NCI-H2107 treated with DMSO at 0.1 percent for 48 hours (cell line): Measurements from ENCODE around the gene DAPK1.

Experiments used
- DNase-seq: peaks from one replicate; lab custom pipeline; 2025; ENCODE audit not compliant: unreplicated experiment; lab: John Stamatoyannopoulos, UW

The DAPK1 gene

DNA sequence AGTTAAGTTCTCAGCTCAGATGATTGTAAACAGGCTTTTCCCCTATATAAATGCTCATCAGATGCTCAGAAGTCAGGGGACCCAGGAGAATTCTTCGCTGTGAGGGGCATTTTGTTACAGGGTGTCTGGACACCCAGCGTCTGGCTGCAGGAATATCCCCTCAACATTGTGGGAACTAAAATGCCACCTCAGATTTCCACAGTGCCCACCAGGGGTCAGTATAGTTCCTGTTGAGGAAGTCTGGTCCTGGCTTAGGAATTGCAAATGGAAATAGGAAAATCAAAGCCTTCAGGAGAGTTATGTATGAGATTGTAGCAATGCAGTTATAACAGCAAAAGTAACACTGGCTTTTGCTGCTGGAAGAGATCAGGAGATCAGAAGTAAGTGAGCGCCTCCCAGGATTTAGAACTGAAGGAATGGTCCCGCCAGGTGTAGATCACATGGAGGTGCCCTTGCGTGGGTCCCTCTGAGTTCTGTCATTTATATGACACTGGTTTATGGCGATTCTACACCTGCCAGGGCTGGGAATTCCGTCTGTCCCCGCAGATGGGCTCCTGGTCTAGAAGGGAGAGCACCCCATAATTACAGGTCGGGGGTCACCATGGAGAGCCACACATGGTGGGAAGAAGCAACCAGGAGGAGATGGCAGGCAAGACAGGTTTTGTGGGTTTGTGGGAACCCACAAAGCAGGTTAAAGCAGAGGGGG, 181.1 kb downstream of the DAPK1 start:
- peak; percentile 14 for DNase-seq

DNA sequence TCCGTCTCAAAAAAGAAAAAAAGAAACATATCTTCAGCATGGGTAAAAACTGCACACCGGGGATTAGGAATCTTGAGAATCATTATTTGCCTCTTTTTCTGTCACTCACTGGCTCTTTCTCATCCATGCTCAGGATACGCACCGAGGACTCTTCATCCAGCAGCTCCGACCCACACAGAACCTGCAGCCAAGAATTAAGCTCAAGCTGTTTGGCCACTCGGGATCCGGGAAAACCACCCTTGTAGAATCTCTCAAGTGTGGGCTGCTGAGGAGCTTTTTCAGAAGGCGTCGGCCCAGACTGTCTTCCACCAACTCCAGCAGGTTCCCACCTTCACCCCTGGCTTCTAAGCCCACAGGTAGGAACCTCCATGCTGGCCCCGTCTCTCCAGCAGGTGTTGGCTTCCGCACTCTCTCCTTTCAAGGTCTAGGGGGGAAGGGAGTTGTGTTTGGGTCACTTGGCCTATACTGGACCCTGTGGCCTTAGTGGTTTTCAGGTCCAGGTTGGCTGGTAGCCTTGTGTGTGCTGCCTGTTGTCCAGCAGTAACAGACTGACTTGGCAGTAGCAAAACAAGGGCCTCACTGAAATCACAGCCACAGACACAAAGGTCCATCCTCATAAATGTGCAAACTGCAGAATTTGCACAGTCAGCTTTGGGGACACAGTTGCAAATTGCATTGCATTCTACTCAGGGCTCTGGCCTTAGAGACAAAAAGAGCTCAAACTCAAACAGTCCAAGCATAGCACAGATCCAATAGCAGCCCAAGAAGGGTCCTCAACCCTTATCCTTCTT, 183.8 kb downstream of the DAPK1 start:
- no peak for DNase-seq

DNA sequence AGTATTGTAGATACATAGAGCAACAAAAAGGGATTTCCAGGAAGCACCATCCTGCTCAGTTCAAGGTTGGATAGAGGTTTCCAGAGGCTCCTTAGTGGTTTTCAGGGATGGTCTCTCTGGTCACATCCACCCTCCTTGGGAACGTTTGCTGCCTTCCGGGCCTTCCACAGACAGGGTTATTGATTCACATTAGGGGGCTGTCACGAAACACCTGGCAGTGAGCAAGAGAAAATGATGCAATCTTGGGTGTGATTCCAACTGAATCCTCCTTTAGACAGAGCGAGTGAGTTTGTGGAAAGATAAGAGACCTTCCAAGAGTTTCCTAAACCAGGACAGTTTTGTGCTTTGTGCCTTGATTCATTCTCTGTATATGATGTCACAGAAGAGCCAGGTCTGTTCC, 184.4 kb downstream of the DAPK1 start:
- DNase-seq, result no peak

DNA sequence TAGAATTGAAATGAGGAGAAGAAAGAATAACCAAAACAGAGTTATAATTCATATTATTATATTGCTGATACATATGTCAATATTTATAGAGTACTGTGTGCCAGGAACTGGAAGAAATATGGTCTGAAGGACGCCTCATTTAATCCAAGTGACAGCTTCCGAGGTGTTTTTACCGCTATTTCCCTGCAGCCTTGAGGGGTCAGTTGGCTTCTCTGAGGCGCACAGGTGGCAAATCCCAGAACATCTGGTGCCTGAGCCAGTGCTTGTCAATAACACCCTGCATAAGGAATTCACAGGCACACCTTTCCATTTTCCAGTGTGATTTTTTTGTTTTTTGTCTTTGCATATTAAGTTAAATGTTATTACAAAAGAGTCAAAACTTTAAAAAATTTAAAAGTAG, 185.0 kb downstream of the DAPK1 start:
- DNase-seq, result no peak

DNA sequence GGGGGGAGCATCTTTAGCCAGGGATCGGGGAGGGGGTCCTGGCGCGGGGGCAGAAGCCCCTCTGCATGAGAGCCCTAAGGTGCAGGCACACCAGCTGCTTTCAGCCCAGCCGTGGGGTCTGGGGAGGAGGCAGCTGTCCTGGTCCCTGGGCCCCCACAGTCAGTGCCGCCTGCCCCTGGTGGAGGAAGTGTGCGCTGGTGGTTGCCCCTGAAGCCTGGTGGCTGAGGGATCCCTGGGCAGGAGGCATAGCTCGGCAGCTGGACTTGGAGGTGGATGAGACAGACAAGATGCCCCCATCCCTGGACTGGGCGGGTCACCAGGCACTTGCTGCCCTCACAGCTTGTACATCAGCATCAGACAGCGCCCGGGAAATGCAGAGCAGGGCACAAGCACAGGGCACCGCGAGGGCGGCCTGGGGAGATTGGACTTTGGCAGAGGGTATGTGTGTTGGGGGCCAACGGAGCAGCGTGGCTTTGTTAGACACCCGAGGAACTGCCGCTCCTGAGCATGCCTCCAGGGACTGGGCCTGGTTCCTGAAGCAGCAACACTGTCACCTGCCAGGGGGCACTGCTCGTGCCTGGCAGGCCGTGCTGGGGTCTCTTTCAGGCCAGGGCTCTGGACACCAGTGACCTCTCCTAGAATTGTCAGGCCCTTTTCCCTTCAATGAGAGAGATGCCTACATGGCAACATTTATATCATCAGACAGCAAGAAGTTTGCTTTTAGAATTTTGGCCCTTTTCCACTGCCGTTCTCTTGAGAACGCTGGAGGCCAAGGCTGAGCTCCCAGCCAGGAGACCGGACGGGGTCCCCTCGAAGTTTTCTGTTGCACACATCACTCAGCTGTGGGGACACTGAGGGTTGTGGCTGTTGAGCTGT, 186.3 kb downstream of the DAPK1 start:
- no peak for DNase-seq

DNA sequence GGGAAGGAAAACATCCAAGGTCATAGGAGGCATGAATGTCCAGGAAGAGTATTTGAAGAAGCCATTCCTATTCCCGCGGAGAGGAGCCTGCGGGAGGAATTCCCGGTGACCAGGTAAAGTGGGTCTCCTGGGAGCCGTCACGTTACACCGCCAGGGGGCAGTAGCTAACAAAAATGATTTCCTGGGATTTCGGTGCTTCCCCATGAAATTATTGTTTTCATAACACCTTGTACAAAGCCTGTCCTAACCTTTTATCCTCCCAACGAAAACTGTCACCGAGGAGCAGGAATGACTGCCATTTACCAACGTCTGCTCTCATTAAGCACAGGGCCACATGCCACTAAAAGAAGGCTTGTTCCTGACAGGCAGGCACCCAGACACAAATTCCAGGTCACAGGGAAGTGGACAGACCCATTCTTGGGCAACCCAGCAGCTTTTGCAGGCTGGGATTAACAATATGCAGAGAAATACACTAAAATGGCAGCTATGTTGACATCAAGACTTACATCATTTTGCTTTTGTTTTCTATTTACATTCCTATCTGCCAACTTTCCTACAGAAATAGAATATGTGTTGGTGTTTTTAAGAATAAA, 187.1 kb downstream of the DAPK1 start:
- no peak for DNase-seq

DNA sequence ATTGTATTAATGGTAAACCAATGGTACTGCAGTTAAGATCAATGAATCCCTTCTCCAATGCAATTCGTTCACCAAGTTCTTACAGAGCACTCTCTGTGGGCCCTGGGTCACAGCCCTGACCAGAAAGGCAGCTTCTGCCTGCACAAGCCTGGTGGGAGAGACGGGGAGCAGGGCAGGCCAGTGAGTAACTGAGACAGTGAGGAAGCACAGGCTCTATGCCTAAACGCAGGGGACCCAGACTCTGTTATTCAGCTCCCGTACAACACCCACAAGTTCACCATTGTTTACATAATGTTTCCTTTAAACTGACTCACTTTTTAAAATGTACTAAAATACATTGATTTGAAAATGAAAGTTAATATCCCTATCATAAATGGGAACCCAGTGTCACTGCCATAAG, 187.8 kb downstream of the DAPK1 start:
- DNase-seq, result no peak

DNA sequence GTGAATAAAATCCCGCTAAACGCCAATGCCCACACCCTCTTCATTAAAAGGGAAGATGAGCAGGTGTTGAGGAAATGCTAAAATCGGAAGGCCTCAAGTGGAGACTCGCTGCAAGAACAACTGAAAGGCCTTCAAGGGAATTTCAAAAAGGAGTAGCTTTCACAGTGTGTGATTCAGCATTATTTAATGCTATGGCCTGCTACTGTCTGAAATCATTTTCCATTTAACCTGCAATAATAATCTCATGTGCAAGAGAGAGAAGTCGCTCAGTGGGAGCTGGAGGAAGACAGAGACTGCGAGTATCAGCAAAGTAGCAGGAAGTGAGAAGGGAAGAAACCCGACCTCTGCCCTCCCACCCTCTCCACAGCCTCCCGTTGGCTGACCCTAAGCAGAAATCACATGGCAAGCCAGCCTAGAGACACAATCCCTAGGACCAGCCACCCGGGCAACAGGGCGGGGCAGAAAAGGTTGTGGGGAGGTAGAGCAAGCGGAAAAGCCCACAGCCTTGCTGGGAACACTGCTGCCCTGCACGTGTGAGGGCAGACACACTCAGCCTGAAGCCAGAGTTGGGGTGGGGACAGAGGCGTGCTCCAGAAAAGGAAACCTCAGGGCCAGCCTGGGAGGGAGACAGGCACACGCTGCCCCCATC, 188.3 kb downstream of the DAPK1 start:
- DNase-seq, result no peak

DNA sequence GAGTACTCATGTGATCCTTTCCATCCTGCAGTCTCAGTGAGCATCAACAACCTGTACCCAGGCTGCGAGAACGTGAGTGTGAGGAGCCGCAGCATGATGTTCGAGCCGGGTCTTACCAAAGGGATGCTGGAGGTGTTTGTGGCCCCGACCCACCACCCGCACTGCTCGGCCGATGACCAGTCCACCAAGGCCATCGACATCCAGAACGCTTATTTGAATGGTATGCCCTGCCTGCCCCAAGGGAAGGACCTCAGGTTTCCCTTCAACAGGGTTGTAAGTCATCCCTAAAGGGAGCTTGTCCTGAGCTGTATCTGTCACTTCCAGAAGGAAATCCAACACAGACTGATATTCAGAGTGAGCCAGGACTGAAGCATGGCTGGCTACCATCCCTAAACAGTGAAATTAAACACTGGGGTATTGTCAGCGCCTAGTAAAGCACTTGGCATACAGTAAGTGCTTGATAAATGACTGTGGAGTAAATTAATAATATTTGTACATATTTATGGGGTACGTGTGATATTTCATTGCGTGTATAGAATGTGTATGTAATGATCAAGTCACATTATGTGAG, 188.9 kb downstream of the DAPK1 start:
- no peak for DNase-seq

DNA sequence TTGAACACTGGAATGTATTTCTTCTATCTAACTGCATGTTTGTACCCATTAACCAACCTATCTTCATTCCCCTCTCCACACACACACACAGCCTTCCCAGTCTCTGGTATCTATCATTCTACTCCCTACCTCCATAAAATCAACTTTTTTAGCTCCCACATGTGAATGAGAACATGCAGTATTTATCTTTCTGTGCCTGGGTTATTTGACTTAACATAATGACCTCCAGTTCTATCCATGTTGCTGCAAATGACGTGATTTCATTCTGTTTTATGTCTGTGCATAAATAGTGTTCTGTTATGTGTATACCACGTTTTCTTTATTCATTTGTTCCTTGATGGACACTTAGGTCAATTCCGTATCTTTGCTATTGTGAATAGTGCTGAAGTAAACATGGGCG, 189.5 kb downstream of the DAPK1 start:
- no peak for DNase-seq

DNA sequence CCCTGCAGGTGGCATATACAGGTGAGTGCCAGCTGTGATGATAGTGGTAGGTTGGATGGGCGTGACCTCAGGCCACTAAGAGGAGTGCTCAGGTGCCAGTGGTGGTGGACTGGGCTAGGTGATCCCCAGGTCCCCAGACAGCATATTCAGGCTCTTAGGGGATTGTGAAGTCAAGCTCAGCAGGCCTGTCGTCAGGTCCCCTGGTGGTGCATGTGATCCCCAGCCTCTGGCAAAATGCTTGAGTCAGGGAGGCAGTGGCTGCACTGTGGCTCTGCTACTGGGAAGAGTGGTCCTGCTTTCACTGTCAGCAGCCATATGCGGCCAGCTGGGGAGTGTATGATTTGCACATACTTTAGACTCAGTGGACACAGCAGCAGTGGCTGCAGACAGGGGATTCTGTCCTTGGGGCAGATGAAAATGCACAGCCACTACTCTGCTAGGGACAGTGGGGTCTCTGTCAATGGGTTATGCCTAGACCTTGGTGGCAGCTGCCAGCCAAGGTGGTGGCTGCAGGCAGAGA, 196.6 kb downstream of the DAPK1 start:
- no peak for DNase-seq

DNA sequence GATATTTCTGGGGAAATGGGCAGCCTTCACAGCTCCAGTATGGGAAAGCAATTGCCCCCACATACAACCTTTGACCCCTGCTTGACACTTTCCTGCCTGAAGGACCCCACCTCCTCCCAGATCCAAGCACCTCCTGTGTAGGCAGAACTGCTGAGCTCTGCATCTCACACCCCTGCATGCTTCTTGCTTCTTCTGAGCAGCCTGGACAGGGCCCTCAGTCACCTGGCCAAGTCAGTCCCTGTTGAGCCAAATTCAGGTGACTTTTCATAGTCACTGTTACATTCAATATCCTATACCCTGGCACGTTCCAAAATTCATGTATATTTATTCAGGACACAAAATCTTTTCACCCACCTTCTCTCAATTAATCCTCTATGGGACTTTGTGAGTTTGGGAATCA, 197.9 kb downstream of the DAPK1 start:
- no peak for DNase-seq

DNA sequence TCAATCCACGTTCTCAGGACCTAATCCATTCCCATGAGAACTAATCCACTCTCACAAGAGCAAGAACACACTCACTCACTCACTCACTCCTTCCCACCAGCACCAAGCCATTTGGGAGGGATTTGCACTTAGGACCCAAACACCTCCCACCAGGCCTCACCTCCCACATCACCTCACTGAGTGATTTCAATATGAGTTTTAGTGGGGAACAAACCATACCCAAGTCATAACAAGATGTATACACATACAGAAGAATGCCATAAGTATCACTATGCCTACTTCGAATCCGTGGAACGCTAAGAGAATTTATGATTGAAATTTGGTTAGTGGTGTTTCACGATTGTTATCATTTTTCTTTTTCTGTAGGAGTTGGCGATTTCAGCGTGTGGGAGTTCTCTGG, 199.0 kb downstream of the DAPK1 start:
- no peak for DNase-seq

DNA sequence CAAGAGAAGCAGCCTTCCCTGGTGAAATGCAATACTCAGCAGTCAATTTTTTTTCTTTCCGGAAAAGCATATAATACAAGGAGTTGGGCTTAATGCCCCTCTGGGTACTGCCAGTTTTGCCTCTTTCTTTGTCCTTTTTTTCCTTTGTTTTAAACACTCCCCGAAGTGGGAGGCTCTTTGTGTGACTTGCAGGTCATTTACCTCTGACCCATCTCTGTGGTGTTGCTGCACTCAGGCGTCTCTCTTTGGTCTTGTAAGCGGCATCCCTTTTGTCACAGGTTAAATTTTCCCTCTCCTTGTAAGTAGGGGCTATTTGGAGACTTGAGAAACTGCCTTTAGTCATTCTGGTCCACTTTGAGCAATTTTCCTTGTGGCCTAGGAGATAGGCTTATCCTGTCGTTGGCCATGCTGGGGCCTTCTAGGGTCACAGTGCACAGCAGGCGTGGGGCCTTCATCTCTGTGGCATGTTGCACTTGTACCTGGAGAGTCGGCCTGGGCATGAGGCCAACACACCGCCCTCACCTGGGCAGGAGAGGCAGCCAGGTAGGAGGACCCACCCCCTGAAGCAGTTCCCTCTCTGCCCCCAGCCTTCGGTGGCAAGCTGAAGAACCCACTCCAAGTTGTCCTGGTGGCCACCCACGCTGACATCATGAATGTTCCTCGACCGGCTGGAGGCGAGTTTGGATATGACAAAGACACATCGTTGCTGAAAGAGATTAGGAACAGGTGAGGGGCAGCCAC, 200.6 kb downstream of the DAPK1 start:
- no peak for DNase-seq

DNA sequence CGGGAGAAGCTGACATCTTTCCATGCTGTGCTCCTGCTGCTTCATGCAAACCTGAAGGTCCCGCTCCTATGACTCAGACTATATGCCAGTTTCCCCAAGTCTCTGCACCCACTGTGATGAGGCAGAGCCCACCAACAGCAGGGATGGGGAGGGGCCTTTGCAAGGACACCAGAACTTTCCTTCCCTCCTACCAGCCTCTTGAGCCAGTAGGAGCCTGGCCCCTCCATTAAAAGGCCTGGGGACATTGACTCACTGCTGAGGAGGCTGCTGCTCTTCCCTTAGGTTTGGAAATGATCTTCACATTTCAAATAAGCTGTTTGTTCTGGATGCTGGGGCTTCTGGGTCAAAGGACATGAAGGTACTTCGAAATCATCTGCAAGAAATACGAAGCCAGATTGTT, 202.2 kb downstream of the DAPK1 start:
- DNase-seq, result no peak

DNA sequence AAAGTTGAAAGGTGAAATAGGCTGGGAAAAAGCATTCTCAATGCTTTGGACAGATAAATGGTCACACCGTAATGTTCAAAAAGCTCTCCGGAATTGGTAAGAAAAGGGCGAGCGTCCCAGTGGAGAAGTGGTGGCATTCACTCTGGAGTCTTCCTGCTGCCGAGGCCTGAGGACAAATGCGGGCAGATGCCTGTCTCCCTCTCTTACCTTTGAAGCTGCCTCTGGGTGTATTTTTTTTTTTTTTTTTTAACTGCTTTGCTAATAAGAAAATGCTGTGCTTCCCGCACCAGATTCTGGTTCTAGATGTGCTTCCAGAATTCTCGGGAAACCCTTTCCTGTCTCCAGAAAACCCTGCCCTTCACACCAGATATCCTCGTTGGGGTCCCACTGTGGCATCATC, 203.8 kb downstream of the DAPK1 start:
- DNase-seq, result no peak

DNA sequence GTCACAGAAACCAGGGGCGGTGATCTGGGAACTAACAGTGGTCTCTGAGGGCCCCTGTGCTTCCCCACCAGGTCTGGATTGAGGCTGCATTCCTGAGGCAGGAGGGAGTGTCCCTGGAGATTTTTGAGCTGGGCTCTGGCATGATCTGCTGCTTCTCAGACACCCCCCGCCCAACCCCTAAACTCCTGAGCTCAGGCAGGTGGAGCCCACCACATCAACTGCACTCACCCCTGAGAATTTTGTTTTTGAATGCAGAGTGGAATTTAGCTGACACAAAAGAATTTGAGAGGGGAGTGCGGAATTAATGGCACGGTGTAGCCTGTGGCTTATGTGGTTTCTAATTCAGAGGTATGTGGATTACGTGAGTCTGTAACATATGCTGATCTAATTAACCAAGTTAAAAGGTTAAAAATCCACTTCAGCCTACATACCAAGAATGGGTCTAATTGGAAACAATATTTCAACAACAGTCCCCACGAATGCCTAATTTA, 204.3 kb downstream of the DAPK1 start:
- no peak for DNase-seq

DNA sequence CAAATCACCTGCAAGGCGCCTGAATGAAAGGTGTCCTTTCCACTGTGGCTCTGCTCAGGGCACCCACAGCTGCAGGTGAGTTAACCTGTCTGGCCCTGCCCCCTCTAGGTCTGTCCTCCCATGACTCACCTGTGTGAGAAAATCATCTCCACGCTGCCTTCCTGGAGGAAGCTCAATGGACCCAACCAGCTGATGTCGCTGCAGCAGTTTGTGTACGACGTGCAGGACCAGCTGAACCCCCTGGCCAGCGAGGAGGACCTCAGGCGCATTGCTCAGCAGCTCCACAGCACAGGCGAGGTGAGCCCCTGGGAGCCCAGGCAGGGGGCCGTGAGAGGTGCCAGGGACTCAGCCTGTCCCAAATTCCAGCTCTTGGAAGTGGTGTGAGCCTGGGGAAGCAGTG, 205.3 kb downstream of the DAPK1 start:
- no peak for DNase-seq

DNA sequence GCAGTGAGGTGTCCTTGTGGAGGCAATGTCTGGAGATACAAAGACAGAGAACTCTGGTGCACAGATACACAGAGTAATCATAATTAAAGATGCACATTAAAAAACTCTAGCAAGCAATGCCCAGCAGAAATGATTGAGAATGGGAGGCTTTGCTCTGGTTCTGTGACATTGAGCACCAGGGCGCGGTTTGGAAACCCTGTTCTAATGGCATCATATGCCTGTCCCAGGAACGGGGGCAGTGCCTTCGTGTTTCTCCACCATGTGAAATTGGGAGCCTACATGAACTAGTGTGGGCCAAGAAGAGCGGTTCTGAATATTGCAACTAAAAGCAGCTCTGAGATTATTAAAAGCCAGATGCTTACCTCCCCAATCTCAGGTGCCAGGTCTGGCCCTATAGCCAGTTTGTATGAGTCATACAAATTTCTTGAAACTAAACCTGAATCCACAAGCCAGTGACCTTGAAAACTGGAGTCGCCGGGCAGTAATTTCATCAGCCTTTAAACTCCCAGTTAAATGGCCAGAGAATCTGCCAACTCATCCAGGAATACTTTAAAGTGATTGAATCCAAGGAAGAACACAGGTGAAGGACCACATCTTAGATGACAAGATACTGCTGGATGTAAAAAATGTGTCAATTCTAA, 206.1 kb downstream of the DAPK1 start:
- DNase-seq, result no peak
